ENCODE measurements around the gene CREB5. TPM values are rescaled to one million over a fixed set of nuclear protein-coding genes. Genes with fewer than 3 reads are reported as not detected.

Gene CREB5
- total RNA-seq (2021; ENCODE audit: unreplicated experiment) = 0.49 TPM
- polyA plus RNA-seq (2012) = 0.46 and 1.3 TPM in 2 replicates
- Bru-seq, nascent RNA = percentile 29 among the genes with signal in this experiment
- percentile 19 among the genes with signal in this experiment for BruChase-seq, experiment 1, labeled RNA remaining after a 6-hour chase
- percentile 18 among the genes with signal in this experiment for BruChase-seq, experiment 2, labeled RNA remaining after a 2-hour chase
- long read RNA-seq, partial matches to known transcripts = 0 of 1 reads
- long read RNA-seq, other reads (novel, unspliced or antisense) = 1 of 1 reads

DNA sequence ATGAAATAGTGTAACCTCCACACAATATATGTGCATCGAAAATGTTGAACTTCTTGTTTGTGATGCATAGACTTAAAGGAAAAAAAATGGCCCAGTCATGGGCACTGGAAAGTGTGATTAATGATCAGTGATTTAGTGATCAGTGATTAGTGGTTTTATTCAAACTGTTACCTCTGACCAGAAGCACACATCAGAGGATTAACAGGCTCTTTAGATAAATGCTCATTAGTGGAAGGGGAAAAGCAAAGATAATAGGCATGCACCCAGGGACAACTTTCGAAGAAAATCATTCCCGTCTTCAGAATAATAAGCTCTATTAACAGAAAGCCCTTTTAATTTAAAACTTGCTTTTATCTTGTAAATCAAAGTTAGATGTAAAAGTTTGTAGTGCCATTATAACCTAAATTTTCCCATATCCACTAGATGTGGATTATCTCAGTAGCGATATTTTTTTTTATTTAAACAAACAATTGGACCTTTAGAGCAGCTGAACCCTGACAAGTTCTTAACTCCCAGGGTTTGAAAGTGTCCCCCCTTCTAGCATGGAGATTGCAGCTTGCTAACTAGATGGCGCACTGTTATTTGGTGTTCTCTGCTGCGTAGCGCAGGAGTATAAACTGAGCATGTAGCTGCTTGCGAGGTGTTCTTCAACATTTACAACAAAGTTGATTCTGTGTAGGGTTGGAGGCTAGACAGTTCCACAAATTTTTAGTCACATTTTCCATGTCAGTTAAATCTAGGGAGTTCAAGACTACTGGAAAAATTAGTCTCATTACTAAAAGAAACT lies at the start of gene CREB5:
Gene CREB5, plus strand, starts transcription at position 643 of the 787 bp plus-strand sequence. CDS start 397 bp downstream, outside the sequence.
- intact Hi-C loops (cut with micrococcal nuclease) = no loop called here
- no peak within 1 kb of the TSS for H3K27ac ChIP-seq (ENCODE audit: low read depth, low read length)
- no peak within 1 kb of the TSS for H3K4me2 ChIP-seq (ENCODE audit: low read length)
- 0 out of 2 replicates have a peak, but pooled peaks have one; percentile 4 for TF ChIP-seq RAD21 (IDR thresholded peaks at IDR 0.05; ENCODE audit: low read depth)
- no peak for TF ChIP-seq MAX (IDR thresholded peaks at IDR 0.05)
- H4K20me1 ChIP-seq (ENCODE audit: insufficient read depth) = no peaks in the 10 kb centered on the region
- no peaks in the 10 kb centered on the region for H3K36me3 ChIP-seq (ENCODE audit: control insufficient read depth in 1 of 2, insufficient read depth in 2 of 2, low read length in 2 of 2)
- ChIA-PET CTCF (no interaction called here), RAD21 (ENCODE audit: low non-redundant PET in 1 of 2, low total read pairs in 2 of 2, uncharacterized antibody in 2 of 2, unreplicated experiment in 2 of 2) (no interaction called here), POLR2A (no interaction called here)
- H3K4me3 ChIP-seq (replicated peaks in 1 of 2; ENCODE audit: low read depth in 1 of 2, low read length in 2 of 2) = no peak within 1 kb of the TSS
- no peak within 1 kb of the TSS for H2AFZ ChIP-seq (ENCODE audit: low read depth, low read length, poor library complexity, severe bottlenecking)
- DNase-seq (ENCODE audit: low read depth, low spot score) (no peak), ATAC-seq (no peak)
- H3K9me2 ChIP-seq (ENCODE audit: insufficient read depth) = no peaks in the 10 kb centered on the region
- H3K4me1 ChIP-seq (ENCODE audit: control insufficient read depth in 1 of 2, insufficient read depth in 2 of 2, low read length in 2 of 2) = peaks cover 5 to 11% of the 10 kb centered on the region in 2 experiments; a peak in 3 of 4 replicates
- no TSS peak for BruUV-seq (replicated peaks)
- H3K9me3 ChIP-seq (ENCODE audit: control insufficient read depth in 1 of 2, insufficient read depth in 1 of 2, low read depth in 1 of 2, low read length in 2 of 2) = no peaks in the 10 kb centered on the region
- no peaks in the 10 kb centered on the region for H3K79me2 ChIP-seq (ENCODE audit: insufficient read depth, low read length)
- H3K27me3 ChIP-seq (ENCODE audit: insufficient read depth, low read length) = peaks cover 61% of the 10 kb centered on the region
- H3K9ac ChIP-seq (ENCODE audit: low read length) = no peak within 1 kb of the TSS

GRCh38 chr7:28362812-28363211 lies 49.5 kb upstream of the CREB5 start:
- BruUV-seq (replicated peaks) = no TSS peak
- no peak overlapping the region for H3K4me2 ChIP-seq (ENCODE audit: low read length)
- no peaks in the 10 kb centered on the region for H3K79me2 ChIP-seq (ENCODE audit: insufficient read depth, low read length)
- H4K20me1 ChIP-seq (ENCODE audit: insufficient read depth) = no peaks in the 10 kb centered on the region
- ChIA-PET RAD21 (ENCODE audit: low non-redundant PET in 1 of 2, low total read pairs in 2 of 2, uncharacterized antibody in 2 of 2, unreplicated experiment in 2 of 2) (no interaction called here), POLR2A (no interaction called here), CTCF (interaction anchor here (0.7 to 1.6 kb wide), 9 partner anchors 8 to 249 kb away, joined by 3 to 7 read pairs (median 3); no protein-coding TSS in a partner anchor)
- H3K4me1 ChIP-seq (ENCODE audit: control insufficient read depth in 1 of 2, insufficient read depth in 2 of 2, low read length in 2 of 2) = peaks cover 3 to 12% of the 10 kb centered on the region in 2 experiments; a peak in 3 of 4 replicates
- H3K9ac ChIP-seq (ENCODE audit: low read length) = no peak overlapping the region
- DNase-seq (ENCODE audit: low read depth, low spot score) (no peak), ATAC-seq (peak; percentile 54; the same call in 1 of the 2 replicates)
- H3K27me3 ChIP-seq (ENCODE audit: insufficient read depth, low read length) = no peaks in the 10 kb centered on the region
- no peaks in the 10 kb centered on the region for H3K36me3 ChIP-seq (ENCODE audit: control insufficient read depth in 1 of 2, insufficient read depth in 2 of 2, low read length in 2 of 2)
- no peaks in the 10 kb centered on the region; a peak in 1 of 4 replicates for H3K9me3 ChIP-seq (ENCODE audit: control insufficient read depth in 1 of 2, insufficient read depth in 1 of 2, low read depth in 1 of 2, low read length in 2 of 2)
- no peaks in the 10 kb centered on the region for H3K9me2 ChIP-seq (ENCODE audit: insufficient read depth)
- no peak overlapping the region for H3K4me3 ChIP-seq (replicated peaks in 1 of 2; ENCODE audit: low read depth in 1 of 2, low read length in 2 of 2)
- intact Hi-C loops (cut with micrococcal nuclease) = no loop called here
- TF ChIP-seq RAD21 (IDR thresholded peaks at IDR 0.05; ENCODE audit: low read depth) (no peak), REST (IDR thresholded peaks at IDR 0.05; ENCODE audit: low read depth) (no peak), TCF7L2 (IDR thresholded peaks at IDR 0.05; ENCODE audit: borderline replicate concordance, extremely low read depth, insufficient read depth, insufficient read length) (no peak)
- TF ChIP-seq, protein P1, sequence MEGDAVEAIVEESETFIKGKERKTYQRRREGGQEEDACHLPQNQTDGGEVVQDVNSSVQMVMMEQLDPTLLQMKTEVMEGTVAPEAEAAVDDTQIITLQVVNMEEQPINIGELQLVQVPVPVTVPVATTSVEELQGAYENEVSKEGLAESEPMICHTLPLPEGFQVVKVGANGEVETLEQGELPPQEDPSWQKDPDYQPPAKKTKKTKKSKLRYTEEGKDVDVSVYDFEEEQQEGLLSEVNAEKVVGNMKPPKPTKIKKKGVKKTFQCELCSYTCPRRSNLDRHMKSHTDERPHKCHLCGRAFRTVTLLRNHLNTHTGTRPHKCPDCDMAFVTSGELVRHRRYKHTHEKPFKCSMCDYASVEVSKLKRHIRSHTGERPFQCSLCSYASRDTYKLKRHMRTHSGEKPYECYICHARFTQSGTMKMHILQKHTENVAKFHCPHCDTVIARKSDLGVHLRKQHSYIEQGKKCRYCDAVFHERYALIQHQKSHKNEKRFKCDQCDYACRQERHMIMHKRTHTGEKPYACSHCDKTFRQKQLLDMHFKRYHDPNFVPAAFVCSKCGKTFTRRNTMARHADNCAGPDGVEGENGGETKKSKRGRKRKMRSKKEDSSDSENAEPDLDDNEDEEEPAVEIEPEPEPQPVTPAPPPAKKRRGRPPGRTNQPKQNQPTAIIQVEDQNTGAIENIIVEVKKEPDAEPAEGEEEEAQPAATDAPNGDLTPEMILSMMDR (IDR thresholded peaks at IDR 0.05 in 2 of 3, conservative IDR thresholded peaks at IDR 0.05 in 1 of 3; ENCODE audit: borderline replicate concordance in 1 of 3, insufficient read depth in 1 of 3, low read depth in 2 of 3, low read length in 2 of 3) = peak in 2 of 3 experiments; percentile 13 to 40; a peak in 2 of 6 replicates
- H3K27ac ChIP-seq (ENCODE audit: low read depth, low read length) = no peak overlapping the region
- no peak overlapping the region for H2AFZ ChIP-seq (ENCODE audit: low read depth, low read length, poor library complexity, severe bottlenecking)
